Measurements from ENCODE around the gene TMEM131.
"Not testable (repeated sequence)": the region's sequence is repeated elsewhere in the genome, so short reads cannot be mapped to it uniquely, and the experiment has no call there.

TMEM131 gene

GRCh38 chr2:97848306-97848705 is 147.4 kb downstream of the TMEM131 start:
- no peak for DNase-seq

- not testable (repeated sequence) for DNase-seq
These were observed 149.0 kb downstream of the TMEM131 start for GRCh38 chr2:97846716-97847115.

- DNase-seq = no peak
These were observed 149.9 kb downstream of the TMEM131 start for GRCh38 chr2:97845818-97846217.

GRCh38 chr2:97845133-97845532 is 150.6 kb downstream of the TMEM131 start:
- no peak for DNase-seq

GRCh38 chr2:97844311-97844859 is 151.4 kb downstream of the TMEM131 start:
- no peak for DNase-seq

GRCh38 chr2:97840198-97840597 is 155.6 kb downstream of the TMEM131 start:
- no peak for DNase-seq

GRCh38 chr2:97834610-97835009 is 161.1 kb downstream of the TMEM131 start:
- DNase-seq = no peak

- no peak for DNase-seq
These were observed 164.6 kb downstream of the TMEM131 start for GRCh38 chr2:97831121-97831520.

GRCh38 chr2:97829255-97829654 is 166.5 kb downstream of the TMEM131 start:
- DNase-seq = not testable (repeated sequence)

GRCh38 chr2:97827013-97827412 is 168.7 kb downstream of the TMEM131 start:
- DNase-seq = not testable (repeated sequence)

- DNase-seq = not testable (repeated sequence)
These were observed 169.4 kb downstream of the TMEM131 start for GRCh38 chr2:97826266-97826847.

GRCh38 chr2:97824011-97824410 is 171.7 kb downstream of the TMEM131 start:
- DNase-seq = not testable (repeated sequence)

GRCh38 chr2:97821862-97822261 is 173.9 kb downstream of the TMEM131 start:
- not testable (repeated sequence) for DNase-seq

GRCh38 chr2:97819754-97820153 is 176.0 kb downstream of the TMEM131 start:
- no peak for DNase-seq

GRCh38 chr2:97816411-97816810 is 179.3 kb downstream of the TMEM131 start:
- no peak for DNase-seq

- DNase-seq = no peak
These were observed 182.8 kb downstream of the TMEM131 start for GRCh38 chr2:97812931-97813330.

- no peak for DNase-seq
These were observed 186.9 kb downstream of the TMEM131 start for GRCh38 chr2:97808816-97809215.

GRCh38 chr2:97806738-97807618 is 188.8 kb downstream of the TMEM131 start:
- peak; percentile 87 for DNase-seq

GRCh38 chr2:97805776-97806175 is 190.0 kb downstream of the TMEM131 start:
- DNase-seq = no peak

- no peak for DNase-seq
These were observed 194.7 kb downstream of the TMEM131 start for GRCh38 chr2:97801028-97801427.

GRCh38 chr2:97798416-97798815 is 197.3 kb downstream of the TMEM131 start:
- DNase-seq = no peak

- DNase-seq = no peak
These were observed 198.4 kb downstream of the TMEM131 start for GRCh38 chr2:97797355-97797754.

GRCh38 chr2:97796465-97797126 is 199.2 kb downstream of the TMEM131 start:
- no peak for DNase-seq

Data from femur (tissue), 1 donor.